ENCODE measurements around the gene FKBP15. TPM values are rescaled to one million over a fixed set of nuclear protein-coding genes. Genes with fewer than 3 reads are reported as not detected.

The FKBP15 gene
- total and polyA plus RNA-seq, 2 of the 13 experiments (the other 11 are each of a cell fraction or from before 2014, with no cell fraction given) = 12.3 to 18.6 TPM

- TF ChIP-seq FOXC1 (CRISPR knock-in tag; IDR thresholded peaks at IDR 0.05; ENCODE audit: borderline replicate concordance) = peak; percentile 86
- TF ChIP-seq ZBTB26 (CRISPR knock-in tag; IDR thresholded peaks at IDR 0.05; ENCODE audit: borderline replicate concordance) = peak; percentile 85; the same call in 1 of the 2 replicates
- peak; percentile 14; the same call in 1 of the 2 replicates for TF ChIP-seq ZNF891 (CRISPR knock-in tag; IDR thresholded peaks at IDR 0.05)
- no peak for TF ChIP-seq ZNF644 (CRISPR knock-in tag; IDR thresholded peaks at IDR 0.05; ENCODE audit: low read depth)
- no peak for TF ChIP-seq RORA (CRISPR knock-in tag; IDR thresholded peaks at IDR 0.05)
- TF ChIP-seq ZNF619 (CRISPR knock-in tag; IDR thresholded peaks at IDR 0.05) = peak; percentile 27; the same call in 1 of the 2 replicates
- TF ChIP-seq BHLHE40 (IDR thresholded peaks at IDR 0.05; ENCODE audit: low read length) = peak; percentile 80
- TF ChIP-seq, protein P1, sequence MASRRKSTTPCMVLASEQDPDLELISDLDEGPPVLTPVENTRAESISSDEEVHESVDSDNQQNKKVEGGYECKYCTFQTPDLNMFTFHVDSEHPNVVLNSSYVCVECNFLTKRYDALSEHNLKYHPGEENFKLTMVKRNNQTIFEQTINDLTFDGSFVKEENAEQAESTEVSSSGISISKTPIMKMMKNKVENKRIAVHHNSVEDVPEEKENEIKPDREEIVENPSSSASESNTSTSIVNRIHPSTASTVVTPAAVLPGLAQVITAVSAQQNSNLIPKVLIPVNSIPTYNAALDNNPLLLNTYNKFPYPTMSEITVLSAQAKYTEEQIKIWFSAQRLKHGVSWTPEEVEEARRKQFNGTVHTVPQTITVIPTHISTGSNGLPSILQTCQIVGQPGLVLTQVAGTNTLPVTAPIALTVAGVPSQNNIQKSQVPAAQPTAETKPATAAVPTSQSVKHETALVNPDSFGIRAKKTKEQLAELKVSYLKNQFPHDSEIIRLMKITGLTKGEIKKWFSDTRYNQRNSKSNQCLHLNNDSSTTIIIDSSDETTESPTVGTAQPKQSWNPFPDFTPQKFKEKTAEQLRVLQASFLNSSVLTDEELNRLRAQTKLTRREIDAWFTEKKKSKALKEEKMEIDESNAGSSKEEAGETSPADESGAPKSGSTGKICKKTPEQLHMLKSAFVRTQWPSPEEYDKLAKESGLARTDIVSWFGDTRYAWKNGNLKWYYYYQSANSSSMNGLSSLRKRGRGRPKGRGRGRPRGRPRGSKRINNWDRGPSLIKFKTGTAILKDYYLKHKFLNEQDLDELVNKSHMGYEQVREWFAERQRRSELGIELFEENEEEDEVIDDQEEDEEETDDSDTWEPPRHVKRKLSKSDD (CRISPR knock-in tag; IDR thresholded peaks at IDR 0.05; ENCODE audit: low read depth) = peak; percentile 64; the same call in 1 of the 2 replicates
- 0 out of 2 replicates have a peak, but pooled peaks have one; percentile 22 for TF ChIP-seq SKIL (CRISPR knock-in tag; IDR thresholded peaks at IDR 0.05; ENCODE audit: borderline replicate concordance)
- TF ChIP-seq, protein P2, sequence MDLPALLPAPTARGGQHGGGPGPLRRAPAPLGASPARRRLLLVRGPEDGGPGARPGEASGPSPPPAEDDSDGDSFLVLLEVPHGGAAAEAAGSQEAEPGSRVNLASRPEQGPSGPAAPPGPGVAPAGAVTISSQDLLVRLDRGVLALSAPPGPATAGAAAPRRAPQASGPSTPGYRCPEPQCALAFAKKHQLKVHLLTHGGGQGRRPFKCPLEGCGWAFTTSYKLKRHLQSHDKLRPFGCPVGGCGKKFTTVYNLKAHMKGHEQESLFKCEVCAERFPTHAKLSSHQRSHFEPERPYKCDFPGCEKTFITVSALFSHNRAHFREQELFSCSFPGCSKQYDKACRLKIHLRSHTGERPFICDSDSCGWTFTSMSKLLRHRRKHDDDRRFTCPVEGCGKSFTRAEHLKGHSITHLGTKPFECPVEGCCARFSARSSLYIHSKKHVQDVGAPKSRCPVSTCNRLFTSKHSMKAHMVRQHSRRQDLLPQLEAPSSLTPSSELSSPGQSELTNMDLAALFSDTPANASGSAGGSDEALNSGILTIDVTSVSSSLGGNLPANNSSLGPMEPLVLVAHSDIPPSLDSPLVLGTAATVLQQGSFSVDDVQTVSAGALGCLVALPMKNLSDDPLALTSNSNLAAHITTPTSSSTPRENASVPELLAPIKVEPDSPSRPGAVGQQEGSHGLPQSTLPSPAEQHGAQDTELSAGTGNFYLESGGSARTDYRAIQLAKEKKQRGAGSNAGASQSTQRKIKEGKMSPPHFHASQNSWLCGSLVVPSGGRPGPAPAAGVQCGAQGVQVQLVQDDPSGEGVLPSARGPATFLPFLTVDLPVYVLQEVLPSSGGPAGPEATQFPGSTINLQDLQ (CRISPR knock-in tag; IDR thresholded peaks at IDR 0.05) = no peak; the same call in 1 of the 2 replicates
- 0 out of 2 replicates have a peak, but pooled peaks have one; percentile 28 for TF ChIP-seq ZNF44 (CRISPR knock-in tag; IDR thresholded peaks at IDR 0.05)
- TF ChIP-seq TBX2 (CRISPR knock-in tag; IDR thresholded peaks at IDR 0.05; ENCODE audit: borderline replicate concordance) = peak; percentile 63
- 0 out of 2 replicates have a peak, but pooled peaks have one; percentile 29 for TF ChIP-seq KLF11 (CRISPR knock-in tag; IDR thresholded peaks at IDR 0.05)
- TF ChIP-seq CENPX (CRISPR knock-in tag; IDR thresholded peaks at IDR 0.05) = no peak
- peak; percentile 39; the same call in 1 of the 2 replicates for TF ChIP-seq ZNF563 (CRISPR knock-in tag; IDR thresholded peaks at IDR 0.05)
- TF ChIP-seq ZNF430 (CRISPR knock-in tag; IDR thresholded peaks at IDR 0.05) = no peak
- peak; percentile 42 for TF ChIP-seq POGK (CRISPR knock-in tag; conservative IDR thresholded peaks at IDR 0.05)
Observed at GRCh38 chr9:113221003-113221799, at the start of gene FKBP15, which contains the start of gene SLC31A1 (continued).

All from HepG2 (cell line).